Upper lobe of left lung (tissue), 6 donors: ENCODE results near the gene AACS. TPM values are rescaled to one million over a fixed set of nuclear protein-coding genes. Genes with fewer than 3 reads are reported as not detected.

Experiments used
- ATAC-seq, 2 donors: fragments of 200-7000 bp; cut with Tn5 transposase; one replicate each; pipeline ENCODE4 v1.9.1; 2022; ENCODE audit warnings: mild to moderate bottlenecking in 2 of 2, moderate library complexity in 2 of 2; ENCODE audit not compliant: low FRiP score in 2 of 2
- DNase-seq, 2 donors: peaks; one replicate each; pipeline ENCODE4 v3.0.0-alpha.2; 2019 to 2020
- H3K27ac ChIP-seq, 4 donors: fragments of 200-600 bp; sonication (generic); one replicate each; pipeline ENCODE4 v1.5.1; 2016 to 2019
- H3K27me3 ChIP-seq, 4 donors: fragments of 200-600 bp; sonication (generic); one replicate each; pipeline ENCODE4 v1.5.1; 2017 to 2019
- H3K36me3 ChIP-seq, 4 donors: fragments of 200-600 bp; sonication (generic); one replicate each; pipeline ENCODE4 v1.5.1; 2016 to 2019
- H3K4me1 ChIP-seq, 4 donors: fragments of 200-600 bp; sonication (generic); one replicate each; pipeline ENCODE4 v1.5.1; 2018 to 2019
- H3K4me3 ChIP-seq, 4 donors: fragments of 200-600 bp; sonication (generic); one replicate each; pipeline ENCODE4 v1.5.1; 2017 to 2019; ENCODE audit warnings: mild to moderate bottlenecking in 2 of 4, moderate library complexity in 1 of 4
- H3K9me3 ChIP-seq, 4 donors: fragments of 200-600 bp; sonication (generic); one replicate each; pipeline ENCODE4 v1.5.1; 2018 to 2019
- EP300 ChIP-seq, 4 donors: sonication (generic); formaldehyde crosslinking; IDR thresholded peaks; one replicate each; pipeline ENCODE4 v1.5.1; 2017; ENCODE audit warnings: antibody characterized with exemption in 4 of 4, control low read depth in 2 of 4
- POLR2A ChIP-seq, 4 donors: fragments of 450-650 bp; IDR thresholded peaks; one replicate each; pipeline ENCODE4 v1.5.1; 2016 to 2017; ENCODE audit warnings: antibody characterized with exemption in 4 of 4, mild to moderate bottlenecking in 2 of 4
- POLR2AphosphoS5 ChIP-seq, 2 donors: sonication (generic); formaldehyde crosslinking; IDR thresholded peaks; one replicate each; pipeline ENCODE4 v1.5.1; 2017; ENCODE audit warnings: antibody characterized with exemption in 2 of 2
- WGBS, 2 donors: methylation state at CpG; one replicate each; pipeline ENCODE4 v1.1.5; 2017 to 2018; 5-methylcytosine and 5-hydroxymethylcytosine counted together
- total RNA-seq, 6 donors: library from RNA; depleted of rRNA in 4 of 6; stranded (reverse); fragments of >200 nt in 4 of 6; gene quantifications; one replicate each; pipeline versions ENCODE4 v1.1.0 to v1.2.1, GENCODE V29; 2016 to 2021
- TF ChIP-seq, protein P1 (sequence below), 6 experiments: fragments of 450-650 bp in 4 of 6; fragments of 200-600 bp in 2 of 6; sonication (generic) in 2 of 6; IDR thresholded peaks; one replicate each; pipeline ENCODE4 v1.5.1; 2016 to 2019; ENCODE audit warnings: antibody characterized with exemption in 6 of 6
- donor health status: DM: no; HTN: no; CAD: no; lungs with moderate emphysema.
- donor health status: DM: no; HTN: yes; CAD: no; lungs with severe emphysema.

AACS gene
- total RNA-seq, 6 donors from 2014 or later, result 14.7 to 28.6 (median 25.5) TPM

DNA sequence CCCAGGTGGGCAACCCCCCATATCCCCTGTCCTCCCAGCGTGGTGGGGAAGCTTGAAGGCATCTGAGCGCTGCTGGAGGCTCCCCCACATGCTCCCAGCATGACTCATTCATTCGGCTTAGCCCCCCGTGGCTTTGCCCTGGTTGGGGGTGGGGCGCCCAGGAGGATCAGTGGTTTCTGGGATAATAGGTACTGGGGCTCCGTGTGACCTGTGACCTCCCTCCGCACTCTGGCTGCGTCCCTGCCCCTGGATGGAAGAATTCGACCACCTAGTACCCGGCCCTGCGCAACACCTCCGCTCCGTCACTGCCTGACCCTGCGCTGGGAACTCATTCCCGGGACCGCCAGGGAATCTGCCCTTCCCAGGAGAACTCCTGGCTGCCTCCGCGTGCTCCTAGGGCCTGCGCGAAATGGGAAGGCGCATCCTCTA lies 120.1 kb downstream of the AACS start:
- H3K27me3 ChIP-seq, result peaks cover 0 to 38% (median 16%) of the 10 kb centered on the region in 4 donors
- no peak overlapping the region for H3K4me3 ChIP-seq
- 4 to 26% methylated on average over 2 to 21 of the region's 21 CpGs for WGBS, 2 donors
- no peaks in the 10 kb centered on the region for H3K9me3 ChIP-seq
- H3K27ac ChIP-seq, result no peak overlapping the region
- peaks cover 17 to 26% (median 21%) of the 10 kb centered on the region in 4 donors for H3K4me1 ChIP-seq
- TF ChIP-seq POLR2AphosphoS5 (IDR thresholded peaks at IDR 0.05) (no peak), EP300 (IDR thresholded peaks at IDR 0.05) (no peak), POLR2A (IDR thresholded peaks at IDR 0.05) (no peak)
- TF ChIP-seq, protein P1, sequence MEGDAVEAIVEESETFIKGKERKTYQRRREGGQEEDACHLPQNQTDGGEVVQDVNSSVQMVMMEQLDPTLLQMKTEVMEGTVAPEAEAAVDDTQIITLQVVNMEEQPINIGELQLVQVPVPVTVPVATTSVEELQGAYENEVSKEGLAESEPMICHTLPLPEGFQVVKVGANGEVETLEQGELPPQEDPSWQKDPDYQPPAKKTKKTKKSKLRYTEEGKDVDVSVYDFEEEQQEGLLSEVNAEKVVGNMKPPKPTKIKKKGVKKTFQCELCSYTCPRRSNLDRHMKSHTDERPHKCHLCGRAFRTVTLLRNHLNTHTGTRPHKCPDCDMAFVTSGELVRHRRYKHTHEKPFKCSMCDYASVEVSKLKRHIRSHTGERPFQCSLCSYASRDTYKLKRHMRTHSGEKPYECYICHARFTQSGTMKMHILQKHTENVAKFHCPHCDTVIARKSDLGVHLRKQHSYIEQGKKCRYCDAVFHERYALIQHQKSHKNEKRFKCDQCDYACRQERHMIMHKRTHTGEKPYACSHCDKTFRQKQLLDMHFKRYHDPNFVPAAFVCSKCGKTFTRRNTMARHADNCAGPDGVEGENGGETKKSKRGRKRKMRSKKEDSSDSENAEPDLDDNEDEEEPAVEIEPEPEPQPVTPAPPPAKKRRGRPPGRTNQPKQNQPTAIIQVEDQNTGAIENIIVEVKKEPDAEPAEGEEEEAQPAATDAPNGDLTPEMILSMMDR (IDR thresholded peaks at IDR 0.05), result no peak
- H3K36me3 ChIP-seq, result no peaks in the 10 kb centered on the region
- no peak for DNase-seq
- no peak for ATAC-seq

DNA sequence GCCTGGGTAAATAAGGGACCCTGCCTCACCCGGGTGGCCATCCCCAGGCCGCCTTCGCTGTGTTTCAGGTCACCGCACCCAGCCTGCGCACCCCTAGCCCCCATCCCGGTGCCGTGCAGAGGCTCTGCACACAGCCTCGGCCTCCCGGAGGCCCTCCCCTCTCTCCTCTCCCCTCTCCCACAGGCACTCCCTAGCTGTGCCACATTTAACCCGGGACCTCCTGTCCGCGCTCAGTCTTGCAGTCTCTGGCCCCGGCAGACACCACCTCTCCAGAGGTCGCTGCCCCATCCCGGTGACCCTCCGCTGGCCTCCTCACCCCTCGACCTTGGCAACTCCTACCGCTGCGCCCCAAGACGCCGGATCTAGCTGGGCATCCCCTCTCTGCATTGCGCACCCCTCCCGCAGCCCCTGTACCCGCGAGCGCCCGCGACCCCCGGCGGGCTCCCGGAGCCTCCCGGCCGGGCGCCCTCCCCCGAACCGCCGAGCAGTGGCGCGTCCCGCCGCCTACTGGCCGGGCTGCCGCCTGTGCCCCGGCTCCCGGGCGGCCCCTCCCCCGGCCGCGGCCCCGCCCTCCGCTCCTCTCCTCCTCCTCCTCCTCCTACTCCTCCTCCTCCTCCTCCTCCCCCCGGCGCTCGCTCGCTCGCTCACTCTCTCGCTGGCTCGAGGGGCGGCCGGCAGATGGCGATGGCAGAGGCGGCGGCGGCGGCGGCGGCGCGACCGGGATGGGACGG lies 120.7 kb downstream of the AACS start, which contains the start of gene TMEM132B:
Gene TMEM132B, plus strand, starts transcription at position 647 of the 731 bp plus-strand sequence.
- WGBS, 2 donors, result 2 to 3% methylated on average over 14 to 37 of the region's 71 CpGs

DNA sequence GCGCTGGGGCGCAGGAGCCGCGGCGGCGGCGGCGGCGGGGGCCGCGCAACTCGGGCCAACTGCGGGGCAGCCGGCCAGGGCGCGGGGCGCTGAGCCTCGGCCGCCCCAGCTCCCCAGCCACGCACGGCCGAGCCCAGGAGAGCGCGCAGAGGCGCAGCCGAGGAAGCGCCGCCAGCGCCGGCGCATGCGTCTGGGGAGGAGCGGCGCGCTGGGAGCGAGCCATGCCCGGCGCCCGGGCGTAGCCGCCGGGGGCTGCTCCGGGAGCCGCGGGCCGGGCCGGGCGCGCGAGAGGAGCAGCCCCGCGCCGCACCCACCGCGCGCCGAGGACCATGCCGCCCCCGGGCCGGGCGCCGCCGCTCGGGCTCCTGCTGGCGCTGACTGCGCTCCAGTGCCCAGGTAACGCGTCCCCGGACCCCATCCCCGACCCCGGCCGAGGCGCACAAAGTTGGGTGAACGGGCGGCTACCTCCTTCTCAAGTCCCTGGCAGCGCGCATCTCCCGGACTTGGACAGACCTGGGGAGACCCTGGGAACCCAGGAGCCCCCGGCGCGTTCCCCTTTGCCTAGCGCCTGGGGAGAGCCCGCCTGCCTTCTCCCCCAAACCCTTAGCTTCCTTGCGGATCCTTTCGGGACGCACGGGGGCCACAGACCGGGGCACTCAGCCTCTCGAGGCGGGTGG lies 121.4 kb downstream of the AACS start:
- peak in 1 of 2 donors; percentile 82 for DNase-seq
- no peak for ATAC-seq
- TF ChIP-seq EP300 (IDR thresholded peaks at IDR 0.05), result no peak
- TF ChIP-seq POLR2AphosphoS5 (IDR thresholded peaks at IDR 0.05), result no peak
- TF ChIP-seq POLR2A (IDR thresholded peaks at IDR 0.05), result no peak
- TF ChIP-seq, protein P1 (IDR thresholded peaks at IDR 0.05), result no peak

More for the DNA sequence above, 120.7 kb downstream of the AACS start, which contains the start of gene TMEM132B:
- Histone ChIP-seq H3K36me3 (no peaks in the 10 kb centered on the region), H3K4me3 (peak within 1 kb of the TSS in 3 of 4 donors; percentile 33 to 37 (median 36)), H3K4me1 (peaks cover 17 to 26% (median 21%) of the 10 kb centered on the region in 4 donors), H3K27ac (no peak within 1 kb of the TSS), H3K9me3 (no peaks in the 10 kb centered on the region), H3K27me3 (peaks cover 0 to 38% (median 16%) of the 10 kb centered on the region in 4 donors)
- DNase-seq (peak; percentile 69 to 95), ATAC-seq (peak in 1 of 2 donors; percentile 77)
- TF ChIP-seq EP300 (IDR thresholded peaks at IDR 0.05), result no peak
- no peak for TF ChIP-seq POLR2A (IDR thresholded peaks at IDR 0.05)
- no peak for TF ChIP-seq POLR2AphosphoS5 (IDR thresholded peaks at IDR 0.05)
- TF ChIP-seq, protein P1 (IDR thresholded peaks at IDR 0.05), result peak in 5 of 6 experiments; percentile 22 to 61 (median 52)

DNA sequence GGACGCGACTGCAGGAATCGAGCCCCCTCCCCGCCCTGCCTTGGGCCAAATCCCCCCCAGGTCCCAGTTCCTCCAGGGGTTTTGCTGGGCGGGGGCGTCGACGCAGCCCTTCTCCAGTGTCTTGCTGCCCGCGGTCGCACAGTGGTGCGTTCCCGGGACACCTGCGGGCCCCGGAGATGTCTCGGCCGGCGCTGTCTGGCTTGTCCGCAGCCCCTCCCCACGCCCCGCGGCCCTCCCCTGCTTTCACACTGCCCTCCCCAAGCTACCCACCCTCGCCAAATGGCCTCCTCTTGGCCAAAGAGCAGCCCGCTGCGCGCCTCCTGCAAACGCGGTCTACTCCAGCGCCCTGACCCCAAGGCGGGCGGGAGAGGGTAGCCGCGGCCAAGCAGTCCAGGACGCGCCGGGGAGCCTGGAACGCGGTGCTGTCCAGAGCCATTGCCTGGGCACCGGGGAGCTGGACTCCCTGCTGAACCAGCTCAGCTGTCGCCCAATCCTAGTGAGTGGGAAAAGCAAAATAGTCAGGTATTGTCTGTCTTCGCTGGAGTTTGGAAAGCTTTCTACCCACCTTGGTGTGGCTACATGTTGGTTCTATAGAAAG lies 122.0 kb downstream of the AACS start:
- WGBS, 2 donors, result 0 to 1% methylated on average over 1 to 24 of the region's 41 CpGs
- ATAC-seq (no peak), DNase-seq (peak in 1 of 2 donors; percentile 67)
- no peak for TF ChIP-seq POLR2AphosphoS5 (IDR thresholded peaks at IDR 0.05)
- no peak for TF ChIP-seq EP300 (IDR thresholded peaks at IDR 0.05)
- Histone ChIP-seq H3K27ac (no peak overlapping the region), H3K9me3 (no peaks in the 10 kb centered on the region), H3K4me3 (peak overlapping the region in 3 of 4 donors; percentile 33 to 37 (median 36)), H3K4me1 (peaks cover 17 to 26% (median 21%) of the 10 kb centered on the region in 4 donors), H3K27me3 (peaks cover 0 to 38% (median 16%) of the 10 kb centered on the region in 4 donors), H3K36me3 (no peaks in the 10 kb centered on the region)

More for the DNA sequence above, 121.4 kb downstream of the AACS start:
- Histone ChIP-seq H3K27ac (no peak overlapping the region), H3K27me3 (peaks cover 0 to 38% (median 16%) of the 10 kb centered on the region in 4 donors), H3K9me3 (no peaks in the 10 kb centered on the region), H3K36me3 (no peaks in the 10 kb centered on the region), H3K4me3 (peak overlapping the region in 3 of 4 donors; percentile 33 to 37 (median 36)), H3K4me1 (peaks cover 17 to 26% (median 21%) of the 10 kb centered on the region in 4 donors)
- WGBS, 2 donors, result 0 to 1% methylated on average over 3 to 40 of the region's 90 CpGs
